Measurements from ENCODE around the gene HES2.
A peak's percentile ranks its signal among the peaks of the same experiment; 100 is the strongest.
"Not testable (repeated sequence)": the region's sequence is repeated elsewhere in the genome, so short reads cannot be mapped to it uniquely, and the experiment has no call there.

The HES2 gene

DNA sequence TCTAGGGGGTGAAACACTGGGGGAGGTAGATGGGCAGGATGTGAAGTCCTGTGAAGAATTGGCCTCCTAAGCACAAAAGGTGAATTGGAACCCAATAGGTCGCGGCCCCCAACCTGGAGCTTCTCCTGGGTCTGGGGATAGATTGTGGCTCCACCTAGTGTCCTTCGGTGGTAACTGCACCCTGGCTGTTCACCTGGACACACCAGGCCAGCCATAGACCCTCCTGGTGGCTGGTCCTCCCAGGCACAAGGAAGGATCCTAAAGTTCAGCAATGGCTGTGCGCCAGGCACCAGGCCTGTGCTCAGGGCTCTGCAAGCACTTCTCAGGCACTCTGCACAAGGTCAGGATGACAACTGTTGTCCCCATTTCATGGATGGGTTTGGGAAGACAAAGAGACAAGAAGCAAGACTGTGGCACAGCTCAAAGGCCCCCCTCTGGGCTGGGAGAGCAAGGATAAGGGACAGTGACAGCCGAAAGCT is 18.4 kb upstream of the HES2 start:
- Histone ChIP-seq H3K27me3 (replicated peaks; ENCODE audit: control insufficient read depth, insufficient read depth, low read length) (no peaks in the 10 kb centered on the region; the same call in 1 of the 2 replicates), H3K4me3 (replicated peaks; ENCODE audit: low read depth, low read length) (no peak overlapping the region), H3K36me3 (ENCODE audit: control insufficient read depth, insufficient read depth, low read length) (no peaks in the 10 kb centered on the region)
- peak; percentile 93 for TF ChIP-seq CTCF (IDR thresholded peaks at IDR 0.05; ENCODE audit: insufficient read depth, low read length, poor library complexity, severe bottlenecking)
- no peak for DNase-seq (ENCODE audit: extremely low read depth, insufficient read length)

- not testable (repeated sequence) for H3K27me3 ChIP-seq (replicated peaks; ENCODE audit: control insufficient read depth, insufficient read depth, low read length); H3K4me3 ChIP-seq (replicated peaks; ENCODE audit: low read depth, low read length); DNase-seq (ENCODE audit: extremely low read depth, insufficient read length); H3K36me3 ChIP-seq (ENCODE audit: control insufficient read depth, insufficient read depth, low read length)
These were observed 17.4 kb upstream of the HES2 start for GRCh38 chr1:6437012-6437700.

- H3K4me3 ChIP-seq (replicated peaks; ENCODE audit: low read depth, low read length); H3K36me3 ChIP-seq (ENCODE audit: control insufficient read depth, insufficient read depth, low read length); H3K27me3 ChIP-seq (replicated peaks; ENCODE audit: control insufficient read depth, insufficient read depth, low read length); DNase-seq (ENCODE audit: extremely low read depth, insufficient read length): not testable (repeated sequence)
These were observed 16.6 kb upstream of the HES2 start for GRCh38 chr1:6436277-6436676.

- Histone ChIP-seq H3K4me3 (replicated peaks; ENCODE audit: low read depth, low read length) (no peak overlapping the region), H3K36me3 (ENCODE audit: control insufficient read depth, insufficient read depth, low read length) (no peaks in the 10 kb centered on the region), H3K27me3 (replicated peaks; ENCODE audit: control insufficient read depth, insufficient read depth, low read length) (no peaks in the 10 kb centered on the region)
- DNase-seq (ENCODE audit: extremely low read depth, insufficient read length) = no peak
- no peak for TF ChIP-seq CTCF (IDR thresholded peaks at IDR 0.05; ENCODE audit: insufficient read depth, low read length, poor library complexity, severe bottlenecking)
These were observed 15.8 kb upstream of the HES2 start for GRCh38 chr1:6435547-6435946.

DNA sequence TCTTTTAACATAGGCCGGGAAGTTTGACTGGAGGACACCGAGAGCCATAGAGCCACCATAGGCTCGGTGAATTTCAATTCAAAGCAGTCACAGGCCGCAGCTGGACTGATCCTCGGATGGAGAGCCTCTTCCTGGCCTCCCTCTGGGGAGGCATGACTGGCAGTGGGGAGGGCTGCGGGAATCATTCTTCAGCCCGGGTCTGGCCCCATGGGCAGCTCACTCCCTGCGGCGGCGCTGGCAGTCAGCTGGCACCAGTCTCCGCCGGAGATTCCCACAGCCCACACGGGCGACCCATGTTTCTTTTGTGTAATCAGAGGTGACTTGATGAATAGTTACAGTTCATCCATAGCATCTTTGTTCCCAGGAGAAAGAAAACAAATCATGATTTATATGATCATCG is 15.4 kb upstream of the HES2 start:
- no peak for TF ChIP-seq CTCF (IDR thresholded peaks at IDR 0.05; ENCODE audit: insufficient read depth, low read length, poor library complexity, severe bottlenecking)
- no peaks in the 10 kb centered on the region for H3K27me3 ChIP-seq (replicated peaks; ENCODE audit: control insufficient read depth, insufficient read depth, low read length)

DNA sequence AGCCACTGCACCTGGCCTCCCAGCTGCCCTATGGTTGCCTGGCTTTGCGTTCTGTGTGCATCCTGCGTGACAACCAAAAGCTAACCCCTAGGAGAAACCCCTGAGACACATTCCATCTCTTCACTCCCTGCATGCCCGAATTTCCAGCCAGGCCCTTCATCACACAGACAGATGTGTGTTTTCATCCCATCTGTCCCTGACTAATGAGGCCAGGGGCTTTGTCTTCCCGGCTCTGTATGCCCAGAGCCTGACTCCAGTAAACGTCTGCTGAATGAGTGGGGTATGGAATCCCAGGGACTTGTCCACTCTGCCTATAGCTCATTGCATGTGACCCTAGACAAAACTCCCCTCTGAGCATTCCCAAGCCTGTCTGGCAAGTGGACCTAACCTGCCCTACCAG is 14.5 kb upstream of the HES2 start:
- no peaks in the 10 kb centered on the region for H3K36me3 ChIP-seq (ENCODE audit: control insufficient read depth, insufficient read depth, low read length)
- DNase-seq (ENCODE audit: extremely low read depth, insufficient read length) = no peak
- TF ChIP-seq CTCF (IDR thresholded peaks at IDR 0.05; ENCODE audit: insufficient read depth, low read length, poor library complexity, severe bottlenecking) = no peak
- H3K27me3 ChIP-seq (replicated peaks; ENCODE audit: control insufficient read depth, insufficient read depth, low read length) = no peaks in the 10 kb centered on the region
- no peak overlapping the region for H3K4me3 ChIP-seq (replicated peaks; ENCODE audit: low read depth, low read length)

More for the DNA sequence above, 15.4 kb upstream of the HES2 start:
- DNase-seq (ENCODE audit: extremely low read depth, insufficient read length) = no peak
- Histone ChIP-seq H3K4me3 (replicated peaks; ENCODE audit: low read depth, low read length) (no peak overlapping the region), H3K36me3 (ENCODE audit: control insufficient read depth, insufficient read depth, low read length) (no peaks in the 10 kb centered on the region)

DNA sequence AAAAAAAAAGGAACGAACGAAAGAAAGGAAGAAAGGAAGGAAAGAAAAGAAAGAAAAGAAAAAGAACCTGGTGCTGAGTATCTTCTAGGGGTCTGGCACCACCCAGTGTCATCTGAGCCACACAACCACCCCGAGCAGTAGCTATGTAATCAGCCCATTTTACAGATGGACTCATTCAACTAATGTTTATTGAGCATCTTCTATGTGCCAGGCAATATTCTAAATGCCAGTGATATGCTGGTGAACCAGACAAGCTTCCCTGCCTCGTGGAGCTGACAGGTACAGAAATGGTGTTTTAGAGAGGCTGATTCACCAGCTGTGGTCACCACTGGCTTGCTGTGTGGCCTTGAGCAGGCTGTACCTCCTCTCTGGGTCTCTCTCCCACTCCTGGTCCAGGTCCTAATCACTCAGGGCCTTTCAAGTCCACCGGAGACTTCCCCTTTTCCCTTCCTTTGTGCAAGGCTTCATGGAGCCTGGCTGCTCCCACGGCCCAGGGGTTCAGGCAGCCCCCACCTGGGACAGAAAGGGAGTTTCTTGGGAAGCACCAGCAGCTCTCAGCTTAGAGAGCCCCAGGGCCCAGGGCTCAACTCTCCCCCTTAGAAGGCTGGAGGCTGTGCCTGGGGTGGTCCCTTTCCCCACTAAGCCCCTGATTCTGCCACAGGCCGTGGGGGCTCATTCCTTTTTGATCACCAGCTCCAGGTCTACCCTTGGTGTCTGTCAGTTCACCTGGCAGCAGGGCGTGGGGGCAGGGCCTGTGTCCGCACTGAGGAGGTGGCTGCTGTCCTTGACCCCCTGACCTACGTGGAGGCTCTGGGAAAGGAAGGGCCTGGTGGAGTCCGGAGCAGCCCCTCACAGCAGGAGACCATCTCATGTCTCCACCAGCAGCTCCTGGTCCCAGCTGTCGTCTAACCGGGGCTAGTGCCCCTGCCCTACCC is 12.2 kb upstream of the HES2 start:
- H3K27me3 ChIP-seq (replicated peaks; ENCODE audit: control insufficient read depth, insufficient read depth, low read length); DNase-seq (ENCODE audit: extremely low read depth, insufficient read length); H3K36me3 ChIP-seq (ENCODE audit: control insufficient read depth, insufficient read depth, low read length); H3K4me3 ChIP-seq (replicated peaks; ENCODE audit: low read depth, low read length): not testable (repeated sequence)

- not testable (repeated sequence) for H3K36me3 ChIP-seq (ENCODE audit: control insufficient read depth, insufficient read depth, low read length); H3K27me3 ChIP-seq (replicated peaks; ENCODE audit: control insufficient read depth, insufficient read depth, low read length); H3K4me3 ChIP-seq (replicated peaks; ENCODE audit: low read depth, low read length); DNase-seq (ENCODE audit: extremely low read depth, insufficient read length)
These were observed 10.1 kb upstream of the HES2 start for GRCh38 chr1:6429660-6430411.

DNA sequence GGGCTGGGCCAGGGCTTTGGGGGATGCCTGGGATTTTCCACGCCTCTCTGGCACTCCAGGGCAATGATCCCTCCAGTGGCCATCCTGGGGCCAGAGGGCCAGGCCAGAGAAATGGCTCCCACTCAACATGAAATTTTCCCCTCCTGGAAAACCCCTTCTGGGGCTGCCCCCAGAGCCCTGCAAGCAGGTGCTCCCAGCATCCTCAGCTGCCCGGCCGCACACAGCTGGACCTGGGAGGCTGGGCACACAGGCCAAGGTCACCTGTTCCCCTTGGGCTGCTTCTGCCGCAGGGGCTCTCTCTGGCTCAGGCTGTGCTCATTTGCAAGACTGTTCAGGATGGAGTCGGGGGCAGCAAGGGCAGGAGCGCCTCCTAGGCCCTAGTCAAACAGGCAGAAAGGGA is 8.7 kb upstream of the HES2 start:
- H3K36me3 ChIP-seq (ENCODE audit: control insufficient read depth, insufficient read depth, low read length); DNase-seq (ENCODE audit: extremely low read depth, insufficient read length); H3K4me3 ChIP-seq (replicated peaks; ENCODE audit: low read depth, low read length); H3K27me3 ChIP-seq (replicated peaks; ENCODE audit: control insufficient read depth, insufficient read depth, low read length): not testable (repeated sequence)

Data from GM06990 (cell line).